Activated gamma-delta T cell treated with anti-CD3 and anti-CD28 coated beads, Interleukin-2, amount 50 U/mL, for 16 hours (primary cell): ENCODE results near the gene PTCHD1.

ENCODE experiments used
- DNase-seq: peaks from one replicate; pipeline ENCODE4 v3.0.0-alpha.2; 2020; ENCODE audit warnings: low read depth

Gene PTCHD1

GRCh38 chrX:23356189-23356588 is 21.5 kb downstream of the PTCHD1 start:
- no peak for DNase-seq

- DNase-seq: no peak
These were observed 29.8 kb downstream of the PTCHD1 start for GRCh38 chrX:23364416-23364815.

GRCh38 chrX:23365541-23365940 is 30.9 kb downstream of the PTCHD1 start:
- DNase-seq: no peak

GRCh38 chrX:23366914-23367313 is 32.3 kb downstream of the PTCHD1 start:
- no peak for DNase-seq

- no peak for DNase-seq
These were observed 34.4 kb downstream of the PTCHD1 start for GRCh38 chrX:23369027-23369426.

GRCh38 chrX:23372220-23372902 is 37.7 kb downstream of the PTCHD1 start:
- DNase-seq: no peak

- DNase-seq: no peak
These were observed 38.6 kb downstream of the PTCHD1 start for GRCh38 chrX:23373129-23373804.

GRCh38 chrX:23374291-23374690 is 39.6 kb downstream of the PTCHD1 start:
- DNase-seq: no peak

GRCh38 chrX:23376581-23376980 is 41.9 kb downstream of the PTCHD1 start:
- DNase-seq: no peak

- no peak for DNase-seq
These were observed 45.9 kb downstream of the PTCHD1 start for GRCh38 chrX:23380581-23380980.

GRCh38 chrX:23381099-23382087 is 46.7 kb downstream of the PTCHD1 start:
- no peak for DNase-seq

GRCh38 chrX:23382572-23382971 is 47.9 kb downstream of the PTCHD1 start:
- no peak for DNase-seq

- DNase-seq: no peak
These were observed 48.8 kb downstream of the PTCHD1 start for GRCh38 chrX:23383411-23383810.

- DNase-seq: no peak
These were observed 50.6 kb downstream of the PTCHD1 start for GRCh38 chrX:23385242-23385641.

- DNase-seq: no peak
These were observed 51.6 kb downstream of the PTCHD1 start for GRCh38 chrX:23386260-23386659.

GRCh38 chrX:23386726-23387125 is 52.1 kb downstream of the PTCHD1 start:
- no peak for DNase-seq

GRCh38 chrX:23387550-23388184 is 53.0 kb downstream of the PTCHD1 start:
- no peak for DNase-seq

- DNase-seq: no peak
These were observed 54.6 kb downstream of the PTCHD1 start for GRCh38 chrX:23389196-23389792.

GRCh38 chrX:23390979-23391378 is 56.3 kb downstream of the PTCHD1 start:
- no peak for DNase-seq

GRCh38 chrX:23392195-23392594 is 57.5 kb downstream of the PTCHD1 start:
- no peak for DNase-seq

GRCh38 chrX:23394421-23394820 is 59.8 kb downstream of the PTCHD1 start:
- DNase-seq: no peak

GRCh38 chrX:23396263-23396662 is 61.6 kb downstream of the PTCHD1 start:
- DNase-seq: no peak
